NCI-H1436 treated with DMSO at 0.1 percent for 48 hours (cell line): Measurements from ENCODE around the gene LPAR1.

Experiments
- DNase-seq: peaks from one replicate; lab custom pipeline; 2025; lab: John Stamatoyannopoulos, UW

The LPAR1 gene

GRCh38 chr9:111001526-111001925 is 36.7 kb downstream of the LPAR1 start:
- no peak for DNase-seq

GRCh38 chr9:111000202-111000601 is 38.1 kb downstream of the LPAR1 start:
- DNase-seq: no peak

- DNase-seq: no peak
These were observed 38.9 kb downstream of the LPAR1 start for GRCh38 chr9:110999379-110999778.

GRCh38 chr9:110997847-110998246 is 40.4 kb downstream of the LPAR1 start:
- no peak for DNase-seq

- DNase-seq: no peak
These were observed 41.6 kb downstream of the LPAR1 start for GRCh38 chr9:110996436-110997220.

GRCh38 chr9:110995420-110996340 is 42.6 kb downstream of the LPAR1 start:
- no peak for DNase-seq

- DNase-seq: no peak
These were observed 43.5 kb downstream of the LPAR1 start for GRCh38 chr9:110994771-110995241.

- no peak for DNase-seq
These were observed 47.8 kb downstream of the LPAR1 start for GRCh38 chr9:110990481-110990880.

GRCh38 chr9:110986529-110986928 is 51.7 kb downstream of the LPAR1 start:
- DNase-seq: no peak

- no peak for DNase-seq
These were observed 53.3 kb downstream of the LPAR1 start for GRCh38 chr9:110984890-110985437.

GRCh38 chr9:110980261-110980660 is 58.0 kb downstream of the LPAR1 start:
- no peak for DNase-seq

- no peak for DNase-seq
These were observed 58.6 kb downstream of the LPAR1 start for GRCh38 chr9:110979636-110980035.

GRCh38 chr9:110978516-110978915 is 59.8 kb downstream of the LPAR1 start:
- DNase-seq: no peak

GRCh38 chr9:110977259-110977709 is 61.0 kb downstream of the LPAR1 start:
- DNase-seq: no peak

- DNase-seq: no peak
These were observed 62.3 kb downstream of the LPAR1 start for GRCh38 chr9:110975969-110976368.

- no peak for DNase-seq
These were observed 63.0 kb downstream of the LPAR1 start for GRCh38 chr9:110975278-110975677.

- no peak for DNase-seq
These were observed 66.6 kb downstream of the LPAR1 start for GRCh38 chr9:110971705-110972104.

- DNase-seq: no peak
These were observed 67.0 kb downstream of the LPAR1 start for GRCh38 chr9:110971234-110971633.

- DNase-seq: no peak
These were observed 68.3 kb downstream of the LPAR1 start for GRCh38 chr9:110969971-110970386.

- DNase-seq: no peak
These were observed 70.2 kb downstream of the LPAR1 start for GRCh38 chr9:110968096-110968495.

- DNase-seq: no peak
These were observed 71.1 kb downstream of the LPAR1 start for GRCh38 chr9:110967196-110967595.

- DNase-seq: no peak
These were observed 78.0 kb downstream of the LPAR1 start for GRCh38 chr9:110960288-110960687.

- DNase-seq: no peak
These were observed 79.4 kb downstream of the LPAR1 start for GRCh38 chr9:110958847-110959246.
